NB4 (cell line): ENCODE results near the gene CTAGE15.
"Not testable (repeated sequence)": the region's sequence is repeated elsewhere in the genome, so short reads cannot be mapped to it uniquely, and the experiment has no call there.

ENCODE experiments used
- POLR2A ChIP-seq: IDR thresholded peaks from 2 replicates; pipeline ENCODE4 v1.6.1; 2011; ENCODE audit warnings: mild to moderate bottlenecking; ENCODE audit not compliant: insufficient read length; ENCODE audit errors: extremely low read depth
- TF ChIP-seq, protein P1 (sequence below): IDR thresholded peaks from one replicate; pipeline ENCODE4 v1.5.1; 2012; ENCODE audit warnings: low read depth, low read length

DNA sequence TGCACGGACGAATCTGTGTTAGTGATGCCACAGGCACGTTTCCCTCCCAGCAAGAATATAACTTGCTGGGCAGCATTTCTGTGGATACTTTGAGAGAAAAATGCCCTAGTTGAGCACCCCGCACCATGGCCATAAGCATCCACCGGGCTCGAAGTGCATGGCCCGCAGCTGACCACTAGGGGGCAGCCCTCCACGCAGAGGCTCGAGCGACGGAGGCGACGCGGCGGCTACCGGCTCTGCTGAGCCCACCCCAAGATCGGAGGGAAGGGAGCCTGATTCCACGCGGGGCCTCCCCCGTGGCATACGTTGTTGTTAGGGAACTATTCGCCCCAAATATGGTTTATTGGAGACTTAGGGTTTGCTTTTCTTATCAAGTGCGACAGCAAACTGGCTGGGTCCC lies 48.5 kb downstream of the CTAGE15 start:
- not testable (repeated sequence) for TF ChIP-seq POLR2A
- TF ChIP-seq, protein P1, sequence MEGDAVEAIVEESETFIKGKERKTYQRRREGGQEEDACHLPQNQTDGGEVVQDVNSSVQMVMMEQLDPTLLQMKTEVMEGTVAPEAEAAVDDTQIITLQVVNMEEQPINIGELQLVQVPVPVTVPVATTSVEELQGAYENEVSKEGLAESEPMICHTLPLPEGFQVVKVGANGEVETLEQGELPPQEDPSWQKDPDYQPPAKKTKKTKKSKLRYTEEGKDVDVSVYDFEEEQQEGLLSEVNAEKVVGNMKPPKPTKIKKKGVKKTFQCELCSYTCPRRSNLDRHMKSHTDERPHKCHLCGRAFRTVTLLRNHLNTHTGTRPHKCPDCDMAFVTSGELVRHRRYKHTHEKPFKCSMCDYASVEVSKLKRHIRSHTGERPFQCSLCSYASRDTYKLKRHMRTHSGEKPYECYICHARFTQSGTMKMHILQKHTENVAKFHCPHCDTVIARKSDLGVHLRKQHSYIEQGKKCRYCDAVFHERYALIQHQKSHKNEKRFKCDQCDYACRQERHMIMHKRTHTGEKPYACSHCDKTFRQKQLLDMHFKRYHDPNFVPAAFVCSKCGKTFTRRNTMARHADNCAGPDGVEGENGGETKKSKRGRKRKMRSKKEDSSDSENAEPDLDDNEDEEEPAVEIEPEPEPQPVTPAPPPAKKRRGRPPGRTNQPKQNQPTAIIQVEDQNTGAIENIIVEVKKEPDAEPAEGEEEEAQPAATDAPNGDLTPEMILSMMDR = not testable (repeated sequence)
